H54 (cell line): Measurements from ENCODE around the gene TIAM1.

ENCODE experiments used
- DNase-seq: peaks from one replicate; pipeline ENCODE4 v3.0.0; 2011; ENCODE audit warnings: low spot score, mixed read lengths; ENCODE audit not compliant: insufficient read length
- FAIRE-seq: peaks from 3 replicates; lab custom pipeline; 2011; peaks lifted over from hg19 to GRCh38; lab: Jason Lieb, UNC
- POLR2A ChIP-seq: IDR thresholded peaks from 2 replicates; pipeline ENCODE4 v1.6.1; 2011; ENCODE audit warnings: low read depth, mild to moderate bottlenecking, low read length

TIAM1 gene

DNA sequence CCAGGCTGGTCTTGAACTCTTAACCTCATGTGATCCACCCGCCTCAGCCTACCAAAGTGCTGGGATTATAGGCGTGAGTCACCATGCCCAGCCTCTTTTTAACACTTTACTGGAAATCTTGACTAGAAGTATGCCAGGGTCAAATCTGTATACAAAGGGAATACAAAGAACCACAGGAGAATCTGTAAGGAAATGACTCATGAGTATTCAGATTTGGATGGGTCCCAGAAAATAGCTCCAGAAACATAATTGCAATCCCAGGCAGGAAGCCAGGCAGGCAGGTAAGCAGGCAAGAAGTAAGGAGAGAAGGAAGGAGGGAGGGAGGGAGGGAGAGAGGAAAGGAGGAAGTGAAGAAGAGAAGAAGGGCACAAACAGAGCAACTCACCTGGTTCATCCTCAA lies 22.8 kb upstream of the TIAM1 start:
- DNase-seq (peak; percentile 65), FAIRE-seq (peak; percentile 71)

GRCh38 chr21:31364253-31364945 lies 20.3 kb upstream of the TIAM1 start:
- FAIRE-seq (no peak), DNase-seq (no peak)
- no peak for TF ChIP-seq POLR2A

More for the DNA sequence above, 22.8 kb upstream of the TIAM1 start:
- no peak for TF ChIP-seq POLR2A

DNA sequence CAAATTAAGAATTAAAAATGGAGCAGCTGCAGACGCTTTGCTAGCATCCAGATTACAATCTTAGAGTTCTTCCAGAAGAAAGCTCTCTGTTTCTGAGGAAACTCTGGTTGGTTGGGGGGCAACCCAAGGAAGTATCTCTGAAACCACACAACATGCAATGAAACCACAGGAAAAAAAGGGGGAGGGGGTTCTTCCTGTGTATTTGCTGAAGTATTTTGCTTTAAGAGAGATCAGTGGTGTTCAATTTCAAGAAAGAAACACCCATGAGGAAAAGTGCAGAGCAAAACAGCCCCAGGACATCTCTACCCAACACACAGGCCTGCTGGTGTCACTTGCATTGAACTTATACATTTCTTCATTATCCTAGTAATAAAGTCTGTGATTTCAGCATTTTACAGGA lies 19.7 kb upstream of the TIAM1 start:
- FAIRE-seq (no peak), DNase-seq (no peak)
- no peak for TF ChIP-seq POLR2A

DNA sequence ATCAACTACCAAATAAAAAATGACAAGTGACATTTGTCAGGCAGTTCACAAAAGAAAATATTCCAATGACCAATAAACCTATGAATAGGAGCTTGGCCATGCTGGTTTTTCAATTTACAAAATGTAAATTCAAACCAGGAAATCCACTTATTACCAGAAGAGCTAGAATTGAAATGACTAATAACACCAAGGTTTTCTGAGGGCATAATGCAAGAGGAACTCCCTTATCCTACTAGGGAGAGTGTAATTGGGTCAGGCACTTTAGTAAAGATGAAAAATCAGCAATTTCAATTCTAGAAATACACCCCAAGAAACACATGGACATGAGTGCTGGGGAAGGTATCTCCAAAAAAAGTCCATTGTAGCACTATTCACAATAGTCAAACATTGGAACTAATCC lies 16.7 kb upstream of the TIAM1 start:
- FAIRE-seq: no peak
- no peak for TF ChIP-seq POLR2A
- no peak for DNase-seq

GRCh38 chr21:31358158-31358557 lies 14.1 kb upstream of the TIAM1 start:
- DNase-seq (no peak), FAIRE-seq (no peak)
- TF ChIP-seq POLR2A: no peak

DNA sequence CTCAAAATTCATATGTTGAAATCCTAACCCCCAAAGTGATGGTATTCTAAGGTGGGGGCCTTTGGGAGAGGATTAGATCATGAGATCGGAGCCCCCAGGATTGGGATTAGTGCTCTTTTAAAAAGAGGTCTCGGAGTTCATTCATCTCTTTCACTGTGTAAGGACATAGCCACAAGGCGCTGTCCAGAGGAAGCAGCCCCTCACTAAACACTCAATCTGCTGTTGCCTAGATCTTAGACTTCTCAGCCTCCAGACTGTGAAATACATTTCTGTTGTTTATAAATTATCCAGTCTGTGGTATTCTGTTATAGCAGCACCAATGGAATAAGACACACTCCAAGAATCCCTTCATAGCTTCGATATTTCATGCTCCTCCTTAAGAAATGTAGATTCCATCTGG lies 12.4 kb upstream of the TIAM1 start:
- no peak for FAIRE-seq

DNA sequence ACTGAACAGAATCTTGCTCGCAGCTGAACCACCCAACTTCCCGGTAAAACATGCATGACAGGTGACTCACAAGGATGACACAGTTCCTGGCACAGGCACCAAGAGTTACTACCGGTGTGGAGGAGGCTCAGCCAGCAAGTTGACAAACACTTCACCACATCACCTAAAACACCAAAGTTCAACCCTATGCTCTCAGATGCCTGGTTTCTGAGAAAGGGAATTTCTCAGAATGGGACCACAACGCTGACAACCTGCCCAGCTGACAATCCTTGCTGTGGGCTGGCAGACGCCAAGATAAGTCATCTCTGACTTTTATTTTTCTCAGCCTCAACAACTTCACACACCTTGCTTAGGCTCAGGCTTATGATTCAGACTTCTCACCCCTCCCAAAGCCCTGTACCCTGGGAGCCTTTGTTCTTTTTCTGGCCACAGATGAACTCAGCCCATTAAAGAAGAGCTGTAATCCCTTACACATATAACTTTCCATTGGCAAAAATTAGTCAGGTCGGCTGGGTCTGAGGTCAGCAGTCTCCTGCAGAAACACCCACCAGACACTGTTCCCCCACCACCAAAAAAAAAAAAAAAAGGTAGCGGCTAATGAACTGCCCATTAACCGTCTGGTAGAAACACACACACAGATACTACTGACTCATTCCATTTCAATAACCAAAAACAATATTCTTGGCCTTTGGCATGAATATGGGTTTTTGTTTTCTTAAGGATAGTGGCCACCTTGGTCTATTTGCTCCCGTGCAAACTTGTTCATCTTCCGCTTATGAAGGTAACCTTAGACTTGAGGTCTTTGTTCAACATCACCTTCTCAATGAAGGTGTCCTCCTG lies 10.8 kb upstream of the TIAM1 start:
- peak; percentile 73 for DNase-seq
- peak; percentile 91 for FAIRE-seq
- no peak for TF ChIP-seq POLR2A

More for the DNA sequence above, 12.4 kb upstream of the TIAM1 start:
- no peak for DNase-seq
- no peak for TF ChIP-seq POLR2A

DNA sequence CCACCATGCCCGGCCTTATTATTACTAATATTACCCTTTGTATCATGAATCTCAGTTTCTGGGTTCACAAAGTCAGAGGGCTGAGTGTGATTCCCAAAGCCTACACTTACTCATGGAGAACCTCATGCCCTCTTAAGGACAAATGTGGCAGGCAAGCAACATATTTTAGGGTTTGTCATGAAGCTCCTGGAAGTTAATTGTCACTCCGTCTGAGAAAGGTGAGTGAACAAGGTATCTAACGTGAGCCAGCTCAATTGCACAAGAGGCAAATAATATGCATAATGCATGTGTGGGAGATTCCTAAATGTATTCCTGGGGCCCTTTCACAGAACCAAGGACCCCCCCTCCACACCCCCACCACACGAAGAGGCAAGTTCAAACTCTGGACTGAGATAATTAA lies 10.1 kb upstream of the TIAM1 start:
- DNase-seq (no peak), FAIRE-seq (no peak)
- TF ChIP-seq POLR2A: no peak

- DNase-seq (no peak), FAIRE-seq (no peak)
- TF ChIP-seq POLR2A: no peak
These were observed 8.8 kb upstream of the TIAM1 start for GRCh38 chr21:31352836-31353235.

DNA sequence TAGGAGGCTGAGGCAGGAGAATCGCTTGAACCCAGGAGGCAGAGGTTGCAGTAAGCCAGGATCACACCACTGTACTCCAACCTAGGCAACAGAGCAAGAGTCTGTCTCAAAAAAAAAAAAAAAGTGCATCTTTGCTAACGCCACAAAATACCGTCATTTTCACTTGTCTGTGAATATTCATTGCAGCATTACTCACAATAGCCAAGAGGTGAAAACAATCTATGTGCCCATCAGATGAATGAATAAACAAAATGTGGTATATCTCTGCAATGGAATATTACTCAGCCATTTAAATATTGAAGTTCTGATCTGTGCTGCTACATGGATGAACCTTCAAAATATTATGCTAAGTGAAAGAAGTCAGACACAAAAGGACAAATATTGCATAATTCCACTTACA lies 7.9 kb upstream of the TIAM1 start:
- TF ChIP-seq POLR2A: no peak
- DNase-seq (no peak), FAIRE-seq (no peak)

- peak; percentile 43 for FAIRE-seq
- no peak for TF ChIP-seq POLR2A
- peak; percentile 78 for DNase-seq
These were observed 7.4 kb upstream of the TIAM1 start for GRCh38 chr21:31351438-31351837.

- DNase-seq: no peak
- TF ChIP-seq POLR2A: no peak
- FAIRE-seq: no peak
These were observed 5.1 kb upstream of the TIAM1 start for GRCh38 chr21:31349208-31349607.

DNA sequence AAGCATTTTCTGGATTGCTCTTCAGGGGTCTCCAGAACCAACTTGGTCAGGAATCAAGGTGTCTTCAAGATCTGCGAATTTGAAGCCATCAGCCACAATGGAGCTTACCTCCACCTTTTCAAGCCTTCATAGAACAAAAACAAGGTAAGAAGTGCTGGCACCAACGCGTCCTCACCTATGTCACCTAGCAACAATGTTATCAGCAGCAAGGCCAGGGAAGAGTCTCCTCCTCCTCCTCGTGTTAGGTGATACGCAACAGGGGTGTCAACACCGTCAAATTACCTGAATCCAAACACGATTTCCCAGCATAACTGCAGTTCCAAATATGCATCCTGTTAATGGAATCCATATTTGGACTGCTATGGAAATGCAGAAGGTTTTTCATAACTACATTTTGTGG lies 4.1 kb upstream of the TIAM1 start:
- FAIRE-seq (no peak), DNase-seq (no peak)

GRCh38 chr21:31347435-31348032 lies 3.5 kb upstream of the TIAM1 start:
- no peak for TF ChIP-seq POLR2A
- FAIRE-seq: no peak
- peak; percentile 41 for DNase-seq

More for the DNA sequence above, 4.1 kb upstream of the TIAM1 start:
- no peak for TF ChIP-seq POLR2A
